Mammary epithelial cell (primary cell): ENCODE data around the gene RNMT.

Experiments used
- CTCF ChIP-seq, 2 donors: IDR thresholded peaks in 1 of 2; conservative IDR thresholded peaks in 1 of 2; 2 replicates each; pipeline ENCODE4 v1.5.1; 2011 to 2012; ENCODE audit warnings: inconsistent platforms in 2 of 2, low read length in 2 of 2, mild to moderate bottlenecking in 2 of 2, control low read depth in 1 of 2, low read depth in 1 of 2; ENCODE audit not compliant: insufficient read depth in 1 of 2; ENCODE audit errors: extremely low read depth in 1 of 2
- EZH2 ChIP-seq: IDR thresholded peaks from 2 replicates; pipeline ENCODE4 v1.6.1; 2012; ENCODE audit warnings: low read length, inconsistent platforms, borderline replicate concordance

DNA sequence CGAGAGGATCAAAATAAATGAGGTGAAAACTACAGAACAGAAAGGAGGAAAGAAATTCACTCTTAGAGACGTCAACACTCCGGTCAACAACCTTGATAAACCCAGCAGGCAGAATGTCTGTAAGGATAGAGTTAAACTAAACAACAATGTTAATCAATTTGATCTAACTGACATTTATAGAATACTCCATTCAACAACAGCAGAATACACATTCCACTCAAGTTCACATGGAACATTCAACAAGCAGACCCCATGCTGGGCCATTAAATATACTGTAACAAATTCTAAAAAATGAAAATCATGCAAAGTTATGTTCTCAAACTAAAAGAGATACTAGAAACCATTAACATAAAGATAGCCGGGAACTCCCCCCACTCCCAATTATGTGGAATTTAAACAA lies 41.9 kb upstream of the RNMT start:
- TF ChIP-seq EZH2: no peak
- TF ChIP-seq CTCF (conservative IDR thresholded peaks at IDR 0.05 in 1 of 2, IDR thresholded peaks at IDR 0.05 in 1 of 2; ENCODE audit: extremely low read depth in 1 of 2, insufficient read depth in 1 of 2, low read depth in 1 of 2, low read length in 2 of 2): no peak
